H1 (cell line): ENCODE results near the gene CHST13. TPM values are rescaled to one million over a fixed set of nuclear protein-coding genes. Genes with fewer than 3 reads are reported as not detected.

Experiments
- CTCF ChIA-PET: fragments of 300-600 bp; sonication (Branson Sonifier 250); formaldehyde crosslinking; loops from one replicate; lab custom pipeline; 2021; ENCODE audit not compliant: partially characterized antibody; lab: Charles Lee
- POLR2A ChIA-PET: fragments of 300-600 bp; sonication (Branson Sonifier 250); formaldehyde crosslinking; loops from one replicate; lab custom pipeline; 2021; ENCODE audit warnings: inconsistent platforms; ENCODE audit not compliant: partially characterized antibody; lab: Charles Lee
- DNase-seq, 2 experiments: peaks; one replicate each; pipeline versions ENCODE4 v3.0.0 to v3.0.0-alpha.2; 2010 to 2022; ENCODE audit warnings: low spot score in 2 of 2, low read depth in 1 of 2, mixed read lengths in 1 of 2
- FAIRE-seq: peaks from 2 replicates; lab custom pipeline; 2011; peaks lifted over from hg19 to GRCh38; lab: Jason Lieb, UNC
- H2AFZ ChIP-seq: 2 replicates; pipeline ENCODE4 v1.8.1; 2012; ENCODE audit warnings: low read length, inconsistent platforms
- H2AK5ac ChIP-seq: 2 replicates; pipeline ENCODE4 v1.6.1; 2013; ENCODE audit warnings: low read depth, low read length
- H2BK120ac ChIP-seq: replicated peaks from 2 replicates; pipeline ENCODE3; 2013; ENCODE audit warnings: low read depth, low read length, inconsistent platforms
- H2BK12ac ChIP-seq: 2 replicates; pipeline ENCODE4 v1.6.1; 2013; ENCODE audit warnings: low read depth, low read length
- H2BK15ac ChIP-seq: 2 replicates; pipeline ENCODE4 v1.6.1; 2013; ENCODE audit warnings: low read length
- H2BK20ac ChIP-seq: 2 replicates; pipeline ENCODE4 v1.6.1; 2013; ENCODE audit warnings: low read length
- H2BK5ac ChIP-seq: 2 replicates; pipeline ENCODE4 v1.6.1; 2013; ENCODE audit warnings: low read depth, low read length
- H3K14ac ChIP-seq: 2 replicates; pipeline ENCODE4 v1.6.1; 2013; ENCODE audit warnings: inconsistent platforms; ENCODE audit not compliant: insufficient read length
- H3K18ac ChIP-seq: 2 replicates; pipeline ENCODE4 v1.6.1; 2013; ENCODE audit warnings: low read length; ENCODE audit errors: extremely low read depth
- H3K23ac ChIP-seq: 2 replicates; pipeline ENCODE4 v1.6.1; 2013; ENCODE audit warnings: inconsistent platforms; ENCODE audit not compliant: insufficient read length
- H3K23me2 ChIP-seq: 2 replicates; pipeline ENCODE4 v1.6.1; 2013; ENCODE audit warnings: low read depth, low read length
- H3K27ac ChIP-seq: 2 replicates; pipeline ENCODE4 v1.6.1; 2011; ENCODE audit warnings: low read depth, low read length, inconsistent platforms
- H3K27me3 ChIP-seq, 4 experiments: replicated peaks in 1 of 4; 1 replicate in 1 of 4; 2 replicates in 3 of 4; pipeline versions ENCODE4 v1.6.1 to v1.8.1; 2011 to 2013; ENCODE audit warnings: low read length in 3 of 4, mild to moderate bottlenecking in 3 of 4, inconsistent platforms in 2 of 4, mixed read lengths in 2 of 4, moderate library complexity in 1 of 4; ENCODE audit not compliant: control insufficient read depth in 3 of 4, insufficient read depth in 3 of 4; ENCODE audit errors: extremely low read depth in 1 of 4
- H3K36me3 ChIP-seq, 4 experiments: 2 replicates each; pipeline versions ENCODE4 v1.6.1 to v1.8.1; 2011 to 2013; ENCODE audit warnings: mild to moderate bottlenecking in 4 of 4, low read length in 3 of 4, moderate library complexity in 2 of 4, control low read depth in 1 of 4, inconsistent platforms in 1 of 4; ENCODE audit not compliant: insufficient read depth in 4 of 4, control insufficient read depth in 2 of 4
- H3K4ac ChIP-seq: replicated peaks from 2 replicates; pipeline ENCODE3; 2013; ENCODE audit warnings: low read length, low read depth, mixed read lengths, inconsistent platforms; ENCODE audit not compliant: insufficient read length
- H3K4me1 ChIP-seq, 4 experiments: replicated peaks in 1 of 4; 1 replicate in 1 of 4; 2 replicates in 3 of 4; pipeline versions ENCODE4 v1.6.1 to v1.8.1; 2011 to 2013; ENCODE audit warnings: low read length in 3 of 4, inconsistent platforms in 2 of 4, mixed read lengths in 1 of 4; ENCODE audit not compliant: insufficient read depth in 4 of 4, control insufficient read depth in 3 of 4
- H3K4me2 ChIP-seq, 2 experiments: 2 replicates each; pipeline versions ENCODE4 v1.6.1 to v1.8.1; 2011 to 2013; ENCODE audit warnings: low read depth in 2 of 2, low read length in 2 of 2, control low read depth in 1 of 2, inconsistent platforms in 1 of 2, mild to moderate bottlenecking in 1 of 2; ENCODE audit not compliant: insufficient read depth in 1 of 2
- H3K4me3 ChIP-seq, 4 experiments: fragments of 200-600, 300-600 bp in 1 of 4; sonication (generic), shearing (Covaris generic), sonication (Bioruptor Twin) in 1 of 4; 2 replicates each; pipeline versions ENCODE4 v1.5.1 to v1.8.1; 2011 to 2016; ENCODE audit warnings: low read length in 4 of 4, low read depth in 3 of 4, control low read depth in 2 of 4, inconsistent platforms in 2 of 4, mild to moderate bottlenecking in 2 of 4, mixed read lengths in 1 of 4, moderate library complexity in 1 of 4; ENCODE audit not compliant: insufficient read depth in 2 of 4; ENCODE audit errors: extremely low read depth in 1 of 4
- H3K56ac ChIP-seq: replicated peaks from 2 replicates; pipeline ENCODE3; 2013; ENCODE audit warnings: low read depth, mild to moderate bottlenecking, mixed read lengths, low read length, inconsistent platforms; ENCODE audit not compliant: insufficient read length
- H3K79me1 ChIP-seq: 2 replicates; pipeline ENCODE4 v1.6.1; 2013; ENCODE audit warnings: low read depth, low read length, control low read depth
- H3K79me2 ChIP-seq, 2 experiments: 2 replicates each; pipeline versions ENCODE4 v1.6.1 to v1.8.1; 2012 to 2013; ENCODE audit warnings: low read length in 2 of 2, mild to moderate bottlenecking in 2 of 2, inconsistent platforms in 1 of 2; ENCODE audit not compliant: insufficient read depth in 2 of 2, control insufficient read depth in 1 of 2
- H3K9ac ChIP-seq, 4 experiments: replicated peaks in 1 of 4; 1 replicate in 1 of 4; 2 replicates in 3 of 4; pipeline versions ENCODE4 v1.6.1 to v1.8.1; 2011 to 2013; ENCODE audit warnings: low read depth in 3 of 4, low read length in 3 of 4, control low read depth in 2 of 4, mild to moderate bottlenecking in 2 of 4, moderate library complexity in 2 of 4, inconsistent platforms in 1 of 4; ENCODE audit errors: extremely low read depth in 1 of 4
- H3K9me3 ChIP-seq, 2 experiments: 2 replicates each; pipeline versions ENCODE4 v1.6.1 to v1.8.1; 2012 to 2013; ENCODE audit warnings: mild to moderate bottlenecking in 2 of 2, moderate library complexity in 2 of 2, control low read depth in 1 of 2, inconsistent platforms in 1 of 2, low read depth in 1 of 2, low read length in 1 of 2, mixed read lengths in 1 of 2; ENCODE audit not compliant: insufficient read depth in 2 of 2
- H4K20me1 ChIP-seq, 2 experiments: replicated peaks in 1 of 2; 2 replicates each; pipeline versions ENCODE3 to v1.8.1; 2011 to 2013; ENCODE audit warnings: inconsistent platforms in 2 of 2, low read length in 2 of 2, mild to moderate bottlenecking in 1 of 2; ENCODE audit not compliant: insufficient read depth in 2 of 2, control insufficient read depth in 1 of 2
- H4K5ac ChIP-seq: 2 replicates; pipeline ENCODE4 v1.6.1; 2013; ENCODE audit warnings: low read length, low read depth, mixed read lengths, inconsistent platforms; ENCODE audit not compliant: insufficient read length
- H4K8ac ChIP-seq: 2 replicates; pipeline ENCODE4 v1.8.0; 2013; ENCODE audit warnings: mild to moderate bottlenecking, moderate library complexity, low read length, inconsistent platforms; ENCODE audit not compliant: insufficient read depth; ENCODE audit errors: extremely low read depth
- H4K91ac ChIP-seq: replicated peaks from 2 replicates; pipeline ENCODE3; 2013; ENCODE audit warnings: low read length, mixed read lengths, inconsistent platforms; ENCODE audit not compliant: insufficient read length
- CTBP2 ChIP-seq: IDR thresholded peaks from 2 replicates; pipeline ENCODE4 v1.7.0; 2011; ENCODE audit warnings: borderline replicate concordance, mild to moderate bottlenecking, moderate library complexity, mixed read lengths, low read length; ENCODE audit not compliant: insufficient read depth, insufficient read length
- RNF2 ChIP-seq: fragments of 200-900, 300-1000 bp; sonication (generic); IDR thresholded peaks from 2 replicates; pipeline ENCODE4 v1.7.1; 2016; ENCODE audit warnings: borderline replicate concordance, low read depth, mild to moderate bottlenecking, antibody characterized with exemption, low read length; ENCODE audit not compliant: poor library complexity, severe bottlenecking; ENCODE audit errors: missing control alignments
- SRF ChIP-seq: IDR thresholded peaks from 2 replicates; pipeline ENCODE4 v1.6.1; 2011; ENCODE audit warnings: mild to moderate bottlenecking, low read depth, low read length, moderate library complexity
- WGBS, 2 experiments: shearing (Covaris generic) in 1 of 2; methylation state at CpG; one replicate each; pipeline versions ENCODE4 v1.1.6 to v1.1.7; 2013 to 2015; ENCODE audit warnings: low lambda C conversion rate in 2 of 2, mixed read lengths in 2 of 2, inconsistent platforms in 1 of 2, low coverage in 1 of 2, missing lambda C conversion rate in 1 of 2; ENCODE audit not compliant: insufficient replicate concordance in 2 of 2, insufficient coverage in 1 of 2, insufficient read length in 1 of 2; ENCODE audit errors: extremely low coverage in 1 of 2, missing lambda C conversion rate in 1 of 2; 5-methylcytosine and 5-hydroxymethylcytosine counted together
- polyA plus RNA-seq, 7 experiments: library from polyadenylated mRNA; depleted of rRNA in 3 of 7; stranded (reverse) in 5 of 7; unstranded in 2 of 7; fragments of >200 nt in 5 of 7; fragments of 200-250 nt in 2 of 7; gene quantifications; 1 replicate in 5 of 7; 2 replicates in 1 of 7; 4 replicates in 1 of 7; pipeline versions ENCODE4 v1.2.1 to v1.2.3, GENCODE V29; 2011 to 2013; ENCODE audit warnings: missing spikeins in 2 of 7, mixed read lengths in 2 of 7
- total RNA-seq: library from RNA; stranded (reverse); fragmentation: NEBNext Ultra II Directional; extraction: Animal tissue kit (Norgen Biotek cat#: 25700); gene quantifications from 2 replicates; pipeline ENCODE4 v1.2.1, GENCODE V29; 2021
- TF ChIP-seq, protein P1 (sequence below): IDR thresholded peaks from 2 replicates; pipeline ENCODE4 v1.6.1; 2012; ENCODE audit warnings: inconsistent platforms
- TF ChIP-seq, protein P2 (sequence below): IDR thresholded peaks from 2 replicates; pipeline ENCODE4 v1.6.1; 2011; ENCODE audit warnings: low read length, improper control_type of control experiment

CHST13 gene
- total and polyA plus RNA-seq, 2 of the 8 experiments (the other 6 are each of a cell fraction or from before 2014, with no cell fraction given), result 5.4 to 11.7 TPM

DNA sequence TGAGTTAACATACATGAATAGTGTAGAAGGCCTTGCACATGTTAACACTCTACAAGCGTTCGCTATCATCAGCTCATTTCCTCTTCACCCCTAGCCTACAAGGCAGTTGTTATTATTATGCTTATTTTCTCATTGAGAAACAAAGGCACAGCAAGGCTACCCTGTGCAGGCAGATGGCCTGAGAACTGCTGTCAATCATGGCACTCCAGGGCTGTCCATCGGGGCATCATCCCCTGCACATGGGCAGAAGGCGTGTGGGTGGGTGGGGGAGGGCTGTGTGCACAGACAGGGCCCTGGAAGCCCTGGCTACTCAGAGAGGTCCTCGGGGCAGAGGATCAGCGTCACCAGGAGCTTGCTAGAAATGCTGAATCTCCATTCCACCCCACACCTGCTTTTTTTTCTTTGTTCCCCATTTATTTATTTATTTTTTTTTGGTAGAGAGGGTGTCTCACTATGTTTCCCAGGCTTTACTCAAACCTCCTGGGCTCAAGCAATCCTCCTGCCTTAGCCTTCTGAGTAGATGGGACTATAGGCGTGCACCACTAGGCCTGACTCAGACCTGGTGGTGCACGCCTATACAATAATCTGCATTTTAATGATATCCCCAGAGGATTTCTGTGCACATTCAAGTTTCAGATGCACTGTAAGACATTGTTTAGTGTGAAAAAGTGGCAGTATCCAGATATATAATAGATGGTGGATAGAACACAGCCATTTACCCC lies 38.6 kb upstream of the CHST13 start:
- peak overlapping the region; percentile 34 for H2BK120ac ChIP-seq
- no peak for DNase-seq
- peak overlapping the region in 1 of 4 experiments; percentile 31; a peak in 1 of 8 replicates for H3K4me3 ChIP-seq
- no peak overlapping the region; the same call in 1 of the 2 replicates for H3K27ac ChIP-seq
- no peak overlapping the region for H4K5ac ChIP-seq
- H2BK12ac ChIP-seq, result no peak overlapping the region
- TF ChIP-seq SRF (no peak), CTBP2 (no peak), RNF2 (no peak)
- TF ChIP-seq, protein P1, sequence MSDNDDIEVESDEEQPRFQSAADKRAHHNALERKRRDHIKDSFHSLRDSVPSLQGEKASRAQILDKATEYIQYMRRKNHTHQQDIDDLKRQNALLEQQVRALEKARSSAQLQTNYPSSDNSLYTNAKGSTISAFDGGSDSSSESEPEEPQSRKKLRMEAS, result 0 out of 2 replicates have a peak, but pooled peaks have one; percentile 8
- TF ChIP-seq, protein P2, sequence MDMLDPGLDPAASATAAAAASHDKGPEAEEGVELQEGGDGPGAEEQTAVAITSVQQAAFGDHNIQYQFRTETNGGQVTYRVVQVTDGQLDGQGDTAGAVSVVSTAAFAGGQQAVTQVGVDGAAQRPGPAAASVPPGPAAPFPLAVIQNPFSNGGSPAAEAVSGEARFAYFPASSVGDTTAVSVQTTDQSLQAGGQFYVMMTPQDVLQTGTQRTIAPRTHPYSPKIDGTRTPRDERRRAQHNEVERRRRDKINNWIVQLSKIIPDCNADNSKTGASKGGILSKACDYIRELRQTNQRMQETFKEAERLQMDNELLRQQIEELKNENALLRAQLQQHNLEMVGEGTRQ, result no peak
- CTCF ChIA-PET, result interaction anchor here (0.6 to 5.7 kb wide), 5 partner anchors 13 to 230 kb away, joined by 3 to 49 read pairs (median 3); no protein-coding TSS in a partner anchor
- 57% methylated on average over 7 of the region's 8 CpGs; no CpG with 5 or more reads in 1 of the 2 experiments for WGBS, 2 experiments
- peak overlapping the region; percentile 92 for H4K91ac ChIP-seq
- no peaks in the 10 kb centered on the region for H3K9me3 ChIP-seq
- H3K18ac ChIP-seq, result no peak overlapping the region
- H3K9ac ChIP-seq, result no peak overlapping the region
- H3K79me2 ChIP-seq, result no peaks in the 10 kb centered on the region
- H2AFZ ChIP-seq, result no peak overlapping the region
- 0 out of 7 replicates have a peak, but pooled peaks cover 0 to 2% (median 0%) of the 10 kb centered on the region in 4 experiments for H3K27me3 ChIP-seq
- H3K23ac ChIP-seq, result no peak overlapping the region
- H3K79me1 ChIP-seq, result no peaks in the 10 kb centered on the region
- H3K4ac ChIP-seq, result no peak overlapping the region
- peaks cover 0 to 22% (median 9%) of the 10 kb centered on the region in 4 experiments; a peak in 6 of 7 replicates for H3K4me1 ChIP-seq
- H2BK5ac ChIP-seq, result no peak overlapping the region
- no peak for FAIRE-seq
- H4K8ac ChIP-seq, result no peak overlapping the region
- POLR2A ChIA-PET, result interaction anchor here (1.6 to 4.6 kb wide), 2 partner anchors 10 to 20 kb away, joined by 3 to 23 read pairs; partner anchors contain the start of gene ZXDC
- no peak overlapping the region for H3K14ac ChIP-seq
- H3K23me2 ChIP-seq, result no peaks in the 10 kb centered on the region
- no peak overlapping the region for H2AK5ac ChIP-seq
- peak overlapping the region; percentile 36 to 38; a peak in 3 of 4 replicates for H3K4me2 ChIP-seq
- no peaks in the 10 kb centered on the region for H3K36me3 ChIP-seq
- no peaks in the 10 kb centered on the region for H4K20me1 ChIP-seq
- no peak overlapping the region for H2BK15ac ChIP-seq
- peak overlapping the region; percentile 63; the same call in 1 of the 2 replicates for H2BK20ac ChIP-seq
- H3K56ac ChIP-seq, result no peak overlapping the region
